ENCODE results near the gene TMPRSS11D.

DNA sequence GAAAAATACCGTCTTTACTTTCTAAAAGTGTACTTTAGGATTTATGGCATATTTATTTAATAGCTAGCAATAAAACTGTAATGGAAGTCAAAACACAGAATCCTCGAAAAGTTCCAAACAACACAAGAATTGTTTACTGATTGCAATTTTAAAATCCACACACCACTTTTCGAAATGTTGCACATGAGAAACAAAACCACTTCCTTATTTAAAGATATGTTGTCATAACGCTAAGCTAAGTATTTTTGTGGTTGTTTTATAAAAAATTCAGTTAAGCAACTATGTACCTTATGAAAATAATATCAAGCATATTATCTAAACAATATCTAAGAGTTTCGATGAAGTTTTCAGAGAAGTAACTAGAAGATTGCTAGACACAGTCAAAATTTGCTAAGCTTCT is 344 bp downstream of the TMPRSS11D start:
- TF ChIP-seq CTCF (conservative IDR thresholded peaks at IDR 0.05) = no peak
- TF ChIP-seq EZH2 (IDR thresholded peaks at IDR 0.05; ENCODE audit: low read depth) = no peak
